NCI-H187 (cell line): ENCODE measurements around the gene VBP1.
A peak's percentile ranks its signal among the peaks of the same experiment; 100 is the strongest.
"Not testable (repeated sequence)": the region's sequence is repeated elsewhere in the genome, so short reads cannot be mapped to it uniquely, and the experiment has no call there.

Experiments
- DNase-seq, 2 experiments: peaks; one replicate each; lab custom pipeline; 2025; lab: John Stamatoyannopoulos, UW

Gene VBP1

DNA sequence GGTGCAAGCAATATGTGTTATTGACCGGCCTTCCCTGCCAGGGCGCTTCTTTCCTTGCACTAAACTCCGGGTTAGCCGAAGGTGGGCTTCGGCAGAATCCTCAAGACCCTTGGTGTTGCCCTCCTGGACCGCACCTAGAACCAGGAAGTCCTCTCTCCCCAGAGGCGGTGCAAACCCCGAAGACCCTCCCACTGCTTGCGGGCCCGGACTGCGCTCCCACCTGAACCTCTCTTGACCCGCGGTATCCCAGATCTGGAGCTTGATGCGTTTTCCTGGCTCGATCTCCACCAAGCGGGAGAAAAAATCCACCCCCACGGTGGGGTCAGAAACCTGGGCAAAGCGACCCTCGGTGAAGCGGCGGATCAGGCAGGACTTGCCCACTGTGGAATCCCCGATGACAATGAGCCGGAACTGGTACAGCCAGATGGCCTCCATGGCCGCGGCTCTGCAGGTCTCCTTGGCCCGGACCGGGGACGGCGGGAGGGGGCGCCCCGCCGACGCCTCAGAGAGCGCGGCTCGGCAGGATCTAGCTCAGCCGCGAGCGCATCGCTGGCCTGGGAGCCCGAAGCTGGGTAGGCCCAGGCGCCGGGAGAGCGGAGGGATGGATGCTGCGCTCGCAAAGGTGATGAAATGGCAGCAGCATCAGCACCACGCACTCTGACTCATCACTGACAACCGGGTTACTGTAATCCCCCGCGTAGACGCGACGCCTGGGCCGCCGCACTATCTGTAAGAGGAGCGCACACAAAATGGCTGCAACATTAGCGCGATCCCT lies 47.8 kb downstream of the VBP1 start, which contains the start of gene RAB39B:
TSS of gene RAB39B (minus strand) at position 638 of the 775 bp plus-strand sequence. CDS start at position 435, 203 bp downstream.
- DNase-seq, result peak; percentile 72 to 77

DNA sequence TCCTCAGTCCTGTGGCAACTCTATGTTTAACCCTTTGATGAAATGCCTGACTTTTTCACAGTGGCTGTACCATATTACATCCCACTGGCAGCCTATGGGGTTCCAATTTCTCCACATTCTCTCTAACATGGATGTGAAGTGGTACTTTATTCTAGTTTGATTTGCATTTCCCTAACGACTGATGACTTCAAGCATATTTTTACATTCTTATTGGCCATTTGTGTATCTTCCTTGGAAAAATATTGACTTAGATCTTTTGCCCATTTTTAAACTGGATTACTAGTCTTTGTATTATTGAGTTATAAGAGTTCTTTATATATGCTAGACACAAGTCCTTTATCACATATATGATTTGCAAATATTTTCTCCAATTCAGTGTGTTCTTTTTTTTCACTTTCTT lies 50.2 kb downstream of the VBP1 start:
- DNase-seq, result no peak

DNA sequence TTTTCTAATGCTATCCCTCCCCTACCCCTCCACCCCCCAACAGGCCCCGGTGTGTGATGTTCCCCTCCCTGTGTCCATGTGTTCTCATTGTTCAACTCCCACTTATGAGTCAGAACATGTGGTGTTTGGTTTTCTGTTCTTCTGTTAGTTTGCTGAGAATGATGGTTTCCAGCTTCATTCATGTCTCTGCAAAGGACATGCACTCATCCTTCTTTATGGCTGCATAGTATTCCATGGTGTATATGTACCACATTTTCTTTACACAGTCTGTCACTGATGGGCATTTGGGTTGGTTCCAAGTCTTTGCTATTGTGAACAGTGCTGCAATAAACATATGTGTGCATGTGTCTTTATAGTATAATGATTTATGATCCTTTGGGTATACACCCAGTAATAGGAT lies 51.7 kb downstream of the VBP1 start:
- DNase-seq, result not testable (repeated sequence)

DNA sequence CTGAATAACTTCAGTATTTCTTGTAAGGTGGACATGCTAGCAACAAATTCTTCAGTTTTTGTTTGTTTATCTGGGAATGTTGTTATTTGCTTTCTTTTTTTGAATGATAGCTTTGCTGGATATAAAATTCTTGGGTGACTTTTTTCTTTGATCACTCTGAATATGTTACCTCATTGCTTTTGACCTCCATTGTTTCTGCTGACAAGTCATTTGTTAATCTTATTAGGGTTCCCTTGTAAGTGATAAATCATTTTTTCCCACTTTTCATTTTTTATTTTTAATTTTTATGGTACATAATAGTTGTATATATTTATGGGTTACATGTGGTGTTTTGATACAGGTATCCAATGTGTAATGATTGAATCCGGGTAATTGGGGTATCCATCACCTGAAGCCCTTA lies 54.7 kb downstream of the VBP1 start:
- DNase-seq, result no peak

DNA sequence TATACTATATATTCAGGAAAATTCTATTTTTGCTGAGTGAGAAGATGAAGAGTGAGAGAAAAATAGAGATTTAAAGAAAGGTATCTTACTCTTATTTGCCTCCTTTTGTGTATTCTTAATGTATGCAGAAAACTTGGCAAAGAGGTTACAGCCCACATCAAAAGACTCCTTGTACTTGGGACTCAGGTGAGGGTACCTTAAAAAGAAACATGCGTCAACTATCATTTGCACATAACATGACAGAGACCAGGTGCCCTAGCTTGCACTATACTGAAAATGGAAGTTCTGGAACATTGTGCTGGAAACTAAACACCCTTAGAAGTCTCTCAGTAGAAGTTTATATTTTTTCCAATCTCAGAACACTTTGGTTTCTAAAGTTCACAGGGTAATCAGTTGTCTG lies 63.6 kb downstream of the VBP1 start:
- no peak for DNase-seq
